AG09309 (cell line): ENCODE data around the gene ABTB2.

ENCODE experiments used
- DNase-seq: peaks from one replicate; pipeline ENCODE4 v3.0.0-alpha.2; 2010; ENCODE audit warnings: low read depth
- H3K4me3 ChIP-seq: 2 replicates; pipeline ENCODE4 v1.5.1; 2011; ENCODE audit warnings: mild to moderate bottlenecking, low read depth, low read length, moderate library complexity; ENCODE audit not compliant: control insufficient read depth
- TF ChIP-seq, protein P1 (sequence below): IDR thresholded peaks from 2 replicates; pipeline ENCODE4 v1.5.1; 2011; ENCODE audit warnings: mild to moderate bottlenecking, low read depth, low read length, inconsistent platforms; ENCODE audit not compliant: insufficient read depth, control insufficient read depth; ENCODE audit errors: missing control alignments

The ABTB2 gene

DNA sequence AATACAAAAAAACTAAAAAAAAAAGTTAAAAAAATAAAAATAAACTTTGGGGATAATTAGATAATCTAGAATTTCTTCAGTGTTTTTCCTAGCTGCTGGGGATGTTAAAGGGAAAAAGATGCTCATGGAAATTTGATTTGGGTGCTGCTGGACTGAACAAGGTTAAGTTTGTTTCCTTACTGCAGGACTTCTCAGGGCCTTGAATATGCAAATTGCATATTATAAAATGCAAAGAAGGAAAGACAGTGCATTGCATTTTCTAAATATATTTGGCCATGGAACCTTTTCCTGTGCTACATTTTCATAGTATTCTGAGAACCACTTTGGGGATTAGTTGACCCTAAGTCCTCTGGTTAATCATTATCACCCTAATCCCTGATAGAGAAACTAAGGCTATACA is 79.6 kb downstream of the ABTB2 start:
- no peak overlapping the region for H3K4me3 ChIP-seq
- DNase-seq = no peak
- TF ChIP-seq, protein P1, sequence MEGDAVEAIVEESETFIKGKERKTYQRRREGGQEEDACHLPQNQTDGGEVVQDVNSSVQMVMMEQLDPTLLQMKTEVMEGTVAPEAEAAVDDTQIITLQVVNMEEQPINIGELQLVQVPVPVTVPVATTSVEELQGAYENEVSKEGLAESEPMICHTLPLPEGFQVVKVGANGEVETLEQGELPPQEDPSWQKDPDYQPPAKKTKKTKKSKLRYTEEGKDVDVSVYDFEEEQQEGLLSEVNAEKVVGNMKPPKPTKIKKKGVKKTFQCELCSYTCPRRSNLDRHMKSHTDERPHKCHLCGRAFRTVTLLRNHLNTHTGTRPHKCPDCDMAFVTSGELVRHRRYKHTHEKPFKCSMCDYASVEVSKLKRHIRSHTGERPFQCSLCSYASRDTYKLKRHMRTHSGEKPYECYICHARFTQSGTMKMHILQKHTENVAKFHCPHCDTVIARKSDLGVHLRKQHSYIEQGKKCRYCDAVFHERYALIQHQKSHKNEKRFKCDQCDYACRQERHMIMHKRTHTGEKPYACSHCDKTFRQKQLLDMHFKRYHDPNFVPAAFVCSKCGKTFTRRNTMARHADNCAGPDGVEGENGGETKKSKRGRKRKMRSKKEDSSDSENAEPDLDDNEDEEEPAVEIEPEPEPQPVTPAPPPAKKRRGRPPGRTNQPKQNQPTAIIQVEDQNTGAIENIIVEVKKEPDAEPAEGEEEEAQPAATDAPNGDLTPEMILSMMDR = no peak

DNA sequence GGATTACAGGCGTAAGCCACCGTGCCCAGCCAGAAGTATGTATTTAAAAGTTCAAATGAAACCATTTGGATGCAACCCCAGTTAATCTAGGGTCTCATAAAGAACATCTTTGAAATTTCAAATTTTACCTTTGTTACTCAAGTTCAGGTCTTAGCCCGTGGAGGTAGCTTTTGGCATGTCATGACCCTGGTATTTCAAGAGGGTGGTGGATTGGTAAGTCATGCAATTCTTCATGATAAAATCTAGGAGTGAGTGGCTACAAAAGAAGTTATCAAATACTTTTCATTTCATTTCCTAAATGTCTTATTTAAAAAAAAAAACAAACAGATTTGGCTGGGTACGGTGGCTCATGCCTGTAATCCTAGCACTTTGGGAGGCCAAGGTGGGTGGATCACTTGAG is 80.6 kb downstream of the ABTB2 start:
- H3K4me3 ChIP-seq = no peak overlapping the region
- TF ChIP-seq, protein P1 = no peak
- DNase-seq = no peak

DNA sequence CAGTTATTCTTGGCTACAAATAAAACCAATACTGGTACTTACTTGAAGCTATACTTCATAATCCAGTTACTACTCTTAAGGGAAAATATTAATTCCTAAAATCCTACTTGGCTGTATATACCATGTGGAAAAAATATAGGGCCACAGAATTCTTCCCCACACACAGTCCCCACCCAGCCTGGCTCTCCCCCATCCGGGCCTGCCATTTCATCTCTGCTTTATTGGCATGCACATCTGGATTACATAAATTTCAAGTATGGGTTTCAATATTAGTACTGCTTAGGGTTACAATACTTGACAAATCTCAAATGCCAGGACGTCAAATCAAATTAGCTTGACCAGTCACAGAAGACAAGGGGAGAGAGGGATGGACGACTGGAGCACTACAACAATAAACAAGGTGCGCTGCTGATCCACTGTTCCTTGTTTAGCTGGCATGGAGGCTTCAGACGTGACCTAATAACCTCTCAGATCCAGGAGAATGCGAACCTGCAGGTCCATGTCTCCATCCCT is 81.4 kb downstream of the ABTB2 start:
- no peak overlapping the region for H3K4me3 ChIP-seq
- TF ChIP-seq, protein P1 = no peak
- DNase-seq = no peak

DNA sequence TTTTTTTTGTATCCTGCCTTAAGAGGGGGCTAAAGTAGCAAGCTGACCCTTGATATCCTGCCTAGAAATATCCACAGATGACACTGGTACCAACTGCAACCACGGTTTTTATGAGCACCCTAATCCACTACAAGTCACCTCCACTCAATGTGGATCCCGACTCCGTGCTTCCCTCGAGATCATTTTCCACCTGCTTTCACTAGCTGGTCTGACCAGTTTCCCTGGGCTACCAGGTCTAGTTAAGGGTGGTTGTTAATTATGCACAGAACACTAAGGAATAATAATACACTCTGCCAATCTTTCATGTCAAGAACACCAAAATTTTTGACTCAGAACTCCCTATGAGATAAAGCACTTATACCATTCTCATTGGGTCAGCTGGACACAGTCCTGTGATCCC is 82.3 kb downstream of the ABTB2 start:
- no peak for DNase-seq
- TF ChIP-seq, protein P1 = no peak
- H3K4me3 ChIP-seq = no peak overlapping the region

DNA sequence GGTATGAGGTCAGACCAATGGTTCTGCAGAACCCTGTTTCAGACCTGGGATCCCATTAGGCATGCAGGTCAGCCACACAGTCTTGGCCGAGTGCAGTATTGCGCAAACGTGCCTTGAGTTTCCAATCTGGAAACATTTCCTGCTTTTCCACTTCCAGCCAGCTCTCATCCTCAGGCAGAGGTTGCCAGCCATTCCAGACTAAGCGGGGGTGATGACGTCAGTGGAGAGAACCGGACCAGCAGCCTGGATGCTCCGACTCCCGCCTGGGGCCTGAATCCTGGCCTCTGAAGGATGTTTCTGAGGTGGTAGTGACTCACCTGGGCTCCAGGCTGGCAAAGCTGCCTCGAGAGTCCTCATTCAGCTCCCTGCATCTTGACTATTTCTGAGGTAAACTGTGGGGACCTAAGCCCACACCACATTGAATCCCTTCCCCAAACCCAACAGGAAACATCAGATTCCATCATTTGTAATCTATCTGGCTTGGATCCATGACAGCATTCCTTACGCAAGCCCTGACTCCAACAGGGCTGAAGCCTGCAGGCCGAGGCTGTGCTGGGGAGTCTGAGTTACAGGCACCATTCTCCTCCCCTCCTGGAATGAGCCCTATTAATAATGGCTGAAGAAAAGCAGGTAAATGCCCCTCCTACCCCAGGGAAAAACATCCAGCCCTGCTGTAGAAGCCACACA is 83.0 kb downstream of the ABTB2 start:
- DNase-seq = peak; percentile 89
- TF ChIP-seq, protein P1 = no peak
- H3K4me3 ChIP-seq = no peak overlapping the region

DNA sequence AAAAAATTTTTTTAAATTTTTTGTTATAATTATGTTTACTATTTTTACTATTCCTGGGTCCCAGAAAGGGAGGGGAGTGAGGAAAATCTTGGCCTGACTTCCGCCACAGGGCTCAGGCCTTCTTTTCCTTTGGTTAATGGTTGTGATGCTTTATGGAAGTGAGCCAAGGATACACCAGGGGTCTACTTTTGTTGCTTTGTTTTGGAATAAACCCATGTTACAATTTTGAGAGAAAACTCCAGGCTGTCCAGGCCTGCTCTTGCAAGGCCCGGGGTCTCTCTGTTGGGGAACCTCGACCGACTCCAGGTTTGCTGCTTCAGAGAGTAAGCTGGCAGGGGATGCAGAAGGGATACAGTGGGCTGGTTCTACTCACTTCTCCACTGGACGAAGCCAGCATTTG is 84.7 kb downstream of the ABTB2 start:
- TF ChIP-seq, protein P1 = no peak
- H3K4me3 ChIP-seq = no peak overlapping the region
- no peak for DNase-seq
